ENCODE measurements around the gene MAP7.
A peak's percentile ranks its signal among the peaks of the same experiment; 100 is the strongest.
"Not testable (repeated sequence)": the region's sequence is repeated elsewhere in the genome, so short reads cannot be mapped to it uniquely, and the experiment has no call there.

Gene MAP7

GRCh38 chr6:136331461-136331860 is 218.8 kb downstream of the MAP7 start:
- DNase-seq, result no peak

GRCh38 chr6:136330634-136331033 is 219.6 kb downstream of the MAP7 start:
- DNase-seq, result no peak

GRCh38 chr6:136326038-136326553 is 224.1 kb downstream of the MAP7 start:
- DNase-seq, result peak; percentile 42

DNA sequence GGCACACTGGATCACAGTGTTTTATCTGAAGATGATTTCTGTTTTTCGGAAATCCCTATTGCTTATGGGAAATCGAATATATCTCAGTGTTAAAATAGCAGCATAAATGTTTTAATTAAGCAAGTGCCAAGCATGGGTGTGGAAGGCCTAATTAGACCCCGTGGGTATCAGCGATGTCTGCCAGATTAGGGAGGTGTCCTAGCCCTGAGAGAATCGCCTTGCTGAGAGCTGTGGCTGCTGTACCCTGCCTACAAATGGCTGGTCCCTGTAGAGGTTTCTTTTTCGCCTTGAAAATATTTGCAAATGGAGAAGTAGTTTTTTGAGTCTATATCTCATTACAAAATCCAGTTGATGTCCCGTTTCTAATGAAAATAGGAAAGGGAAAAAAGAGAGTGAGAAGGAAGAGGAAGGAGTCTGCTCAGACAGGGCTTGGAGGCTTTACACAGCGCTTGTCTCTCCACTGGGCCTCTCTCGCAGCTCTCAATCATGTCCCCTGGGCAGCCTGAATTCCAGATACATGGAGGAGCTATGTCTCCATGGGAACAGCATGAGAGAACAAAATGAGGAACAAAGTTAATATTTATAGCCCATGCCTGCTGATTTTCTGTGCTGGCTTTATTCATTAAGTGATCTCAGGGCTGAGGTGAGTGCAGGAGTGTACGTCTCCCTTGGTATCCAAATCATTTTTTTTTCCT is 225.4 kb downstream of the MAP7 start:
- DNase-seq, result no peak

DNA sequence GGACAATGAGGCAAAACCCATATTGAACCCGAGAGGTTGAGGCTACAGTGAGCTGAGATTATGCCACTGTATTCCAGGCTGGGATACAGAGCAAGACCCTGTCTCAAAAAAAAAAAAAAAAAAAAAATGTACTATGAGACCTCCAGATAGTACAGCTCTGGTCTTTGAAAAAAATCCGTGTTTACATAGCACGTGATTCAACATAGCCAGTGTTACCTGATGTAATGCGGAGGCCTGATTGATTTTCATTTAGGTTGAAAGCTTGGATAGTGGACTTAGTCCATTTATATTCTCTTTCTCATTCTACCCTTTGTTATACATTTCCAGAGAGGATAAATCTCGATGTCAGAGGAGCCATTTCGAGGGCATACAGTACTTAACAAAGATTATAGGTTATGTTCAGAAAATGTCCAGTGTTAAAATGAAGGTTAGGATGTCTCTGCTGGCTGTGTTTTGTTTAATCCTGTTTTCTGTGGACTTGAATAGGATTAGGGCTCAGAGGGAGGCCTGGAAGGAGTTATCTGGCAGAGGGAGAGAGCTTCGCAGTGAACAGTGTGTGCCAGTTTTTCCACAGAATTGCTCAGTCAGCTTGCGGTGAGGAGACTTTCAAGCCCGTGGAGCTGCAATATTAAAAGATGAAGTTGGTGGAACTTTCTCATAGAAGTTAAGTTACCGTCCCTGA is 226.7 kb downstream of the MAP7 start:
- no peak for DNase-seq

DNA sequence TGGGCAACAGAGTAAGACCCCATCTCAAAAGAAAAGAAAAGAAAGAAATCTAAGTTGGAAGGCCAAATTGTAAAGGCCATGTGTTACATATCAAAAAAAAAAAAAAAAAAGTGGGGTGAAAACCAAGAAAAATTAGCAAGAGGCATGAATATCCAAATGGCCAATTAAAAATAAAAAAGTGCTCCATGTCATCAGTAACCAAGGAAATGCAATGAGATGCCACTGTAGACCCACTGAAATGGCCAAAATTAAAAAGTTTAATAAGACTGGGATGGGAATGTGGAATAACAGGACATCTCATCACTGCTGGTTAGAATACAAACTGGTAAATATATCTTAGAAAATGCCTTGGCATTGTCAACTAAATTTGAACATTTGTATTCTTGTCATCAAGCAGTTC is 230.5 kb downstream of the MAP7 start:
- DNase-seq, result no peak

DNA sequence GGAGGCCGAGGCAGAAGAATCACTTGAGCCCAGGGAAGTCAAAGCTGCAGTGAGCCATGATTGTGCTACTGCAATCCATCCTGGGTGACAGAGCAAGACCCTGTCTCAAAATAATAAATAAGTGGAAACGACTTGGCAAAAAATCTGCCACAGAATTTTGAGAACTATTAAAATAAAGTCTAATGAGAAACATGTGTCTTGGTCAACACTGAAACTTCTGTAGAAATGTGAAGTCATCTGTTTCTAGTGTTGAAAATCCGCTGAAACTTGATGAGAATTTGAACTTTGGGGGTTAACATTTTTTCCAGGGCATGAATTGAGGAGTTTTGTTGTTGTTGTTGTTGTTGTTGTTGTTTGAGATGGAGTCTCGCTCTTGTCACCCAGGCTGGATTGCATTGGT is 231.5 kb downstream of the MAP7 start:
- DNase-seq, result no peak

- no peak for DNase-seq
Observed at GRCh38 chr6:136317971-136318370, 232.3 kb downstream of the MAP7 start.

GRCh38 chr6:136317021-136317694 is 233.1 kb downstream of the MAP7 start:
- DNase-seq, result peak; percentile 57

DNA sequence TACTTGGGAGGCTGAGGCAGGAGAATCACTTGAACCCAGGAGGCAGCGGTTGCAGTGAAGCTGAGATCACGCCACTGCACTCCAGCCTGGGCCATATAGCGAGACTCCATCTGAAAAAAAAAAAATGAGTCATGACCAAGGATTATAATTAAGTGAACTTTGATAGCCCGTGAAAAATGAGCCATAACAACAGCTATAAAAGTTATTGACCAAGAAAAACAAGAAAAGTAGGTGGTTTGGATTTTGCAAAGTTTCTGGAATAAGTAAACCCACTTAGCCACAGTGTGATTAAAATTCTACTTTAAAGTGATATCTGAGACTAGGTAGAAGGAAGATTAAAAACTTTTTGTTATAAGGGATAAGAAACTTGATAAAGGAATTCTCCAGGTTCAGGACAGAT is 234.6 kb downstream of the MAP7 start:
- DNase-seq, result no peak

DNA sequence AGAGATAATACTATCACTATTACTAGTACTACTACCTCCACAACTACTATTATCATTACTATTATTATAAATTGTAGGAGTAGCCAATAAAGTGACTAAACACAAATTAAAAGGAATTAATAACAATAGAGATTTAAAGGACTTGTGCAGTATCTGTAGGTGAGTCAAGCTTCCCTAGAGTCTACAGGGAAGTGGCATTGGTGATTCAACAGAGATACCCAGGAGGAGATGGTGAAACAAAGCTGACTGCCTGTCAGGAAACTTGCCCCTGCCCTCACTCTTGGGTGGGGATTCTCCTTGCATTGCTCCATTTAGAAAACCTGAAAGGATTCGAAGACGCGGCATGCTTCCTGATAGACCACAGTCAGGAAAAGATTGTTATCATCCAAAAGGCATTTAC is 237.2 kb downstream of the MAP7 start:
- DNase-seq, result no peak

GRCh38 chr6:136309729-136310311 is 240.4 kb downstream of the MAP7 start:
- no peak for DNase-seq

- DNase-seq, result no peak
Observed at GRCh38 chr6:136309171-136309570, 241.1 kb downstream of the MAP7 start.

DNA sequence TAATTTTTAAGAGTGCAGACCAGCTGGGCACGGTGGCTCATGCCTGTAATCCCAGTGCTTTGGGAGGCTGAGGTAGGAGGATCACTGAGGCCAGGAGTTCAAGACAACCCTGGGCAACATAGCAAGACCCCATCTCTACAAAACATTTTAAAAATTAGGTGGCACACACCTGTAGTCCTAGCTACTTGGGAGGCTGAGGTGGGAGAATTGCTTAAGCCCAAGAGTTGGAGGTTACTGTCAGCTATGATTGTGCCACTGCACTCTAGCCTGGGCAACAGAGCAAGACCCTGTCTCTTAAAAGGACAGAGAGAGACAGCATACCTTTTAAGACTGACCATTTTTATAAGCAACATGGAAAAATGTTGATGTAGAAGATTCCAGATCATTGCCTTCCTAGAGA is 241.8 kb downstream of the MAP7 start:
- not testable (repeated sequence) for DNase-seq

DNA sequence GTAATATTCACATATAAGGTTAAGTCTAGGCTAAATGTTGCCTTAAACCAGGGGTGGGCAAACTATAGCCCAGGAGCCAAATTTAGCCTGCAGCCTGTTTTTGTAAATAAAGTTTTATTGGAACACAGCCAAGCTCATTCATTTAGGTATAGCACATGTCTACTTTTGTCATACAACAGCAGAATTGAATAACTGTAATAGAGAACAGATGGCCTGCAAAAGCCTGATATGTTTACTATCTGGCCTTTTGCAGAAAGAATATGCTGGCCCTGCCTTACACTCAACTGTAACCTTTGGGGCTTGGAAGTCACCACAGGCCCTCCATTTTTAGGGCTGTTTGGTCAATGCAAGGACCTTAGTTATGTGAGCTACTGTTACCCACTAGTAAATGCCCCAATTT is 242.9 kb downstream of the MAP7 start:
- no peak for DNase-seq

- no peak for DNase-seq
Observed at GRCh38 chr6:136306466-136306865, 243.8 kb downstream of the MAP7 start.

- no peak for DNase-seq
Observed at GRCh38 chr6:136304410-136304809, 245.8 kb downstream of the MAP7 start.

- DNase-seq, result no peak
Observed at GRCh38 chr6:136303516-136303915, 246.7 kb downstream of the MAP7 start.

DNA sequence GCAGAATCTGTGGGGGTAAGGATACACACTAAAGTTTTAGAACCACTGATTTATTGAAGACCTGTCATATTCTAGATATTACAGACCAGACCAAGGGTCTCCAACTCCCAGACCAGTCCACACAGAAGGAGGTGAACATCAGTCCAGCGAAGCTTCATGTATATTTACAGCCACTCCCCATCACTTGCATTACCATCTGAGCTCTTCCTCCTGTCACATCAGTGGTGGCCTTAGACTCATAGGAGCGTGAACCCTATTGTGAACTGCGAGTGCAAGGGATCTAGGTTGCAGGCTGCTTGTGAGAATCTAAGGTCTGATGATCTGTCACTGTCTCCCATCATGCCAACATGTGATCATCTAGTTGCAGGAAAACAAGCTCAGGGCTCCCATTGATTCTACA is 255.6 kb downstream of the MAP7 start:
- no peak for DNase-seq

All from DMS79 treated with DMSO at 0.1 percent for 48 hours (cell line).